ENCODE results near the gene TRIM67. TPM values are rescaled to one million over a fixed set of nuclear protein-coding genes. Genes with fewer than 3 reads are reported as not detected.

TRIM67 gene
- total and polyA plus RNA-seq, 9 of the 15 experiments (the other 6 are each of a cell fraction or from before 2014, with no cell fraction given) = 0.04 to 0.60 (median 0.31) TPM

DNA sequence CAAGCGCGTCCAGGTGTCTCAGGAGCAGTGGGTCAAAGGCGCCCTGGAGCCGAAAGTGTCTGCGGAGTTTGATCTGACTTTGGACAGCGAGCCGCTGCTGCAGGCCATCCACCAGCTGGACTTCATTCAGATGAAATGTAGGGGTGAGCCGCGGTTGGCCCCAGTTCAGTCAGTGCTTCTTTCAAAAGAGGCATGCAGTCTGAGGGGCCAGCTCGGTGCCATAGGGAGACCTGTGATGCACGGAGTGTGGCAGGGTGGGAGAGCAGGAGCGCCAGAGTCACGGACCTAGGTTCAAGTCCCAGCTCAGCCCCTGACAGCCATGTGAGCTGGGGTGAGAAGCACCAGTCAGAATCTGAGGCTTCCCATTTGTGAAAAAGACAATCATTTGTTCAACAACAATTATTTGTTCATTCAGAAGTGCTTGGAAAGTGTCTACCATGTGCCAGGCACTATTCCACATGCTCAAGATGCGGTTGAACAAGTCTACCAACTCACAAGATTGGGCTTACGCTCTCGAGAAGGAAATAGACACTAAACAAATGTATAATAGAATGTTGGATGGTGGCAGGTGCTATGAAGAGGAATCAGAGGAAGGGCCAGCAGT, 39.6 kb downstream of the TRIM67 start (continued):
- TF ChIP-seq SMARCE1 (IDR thresholded peaks at IDR 0.05) = no peak
- TF ChIP-seq CCAR2 (IDR thresholded peaks at IDR 0.05; ENCODE audit: low read depth, low read length) = no peak
- TF ChIP-seq, protein P1, sequence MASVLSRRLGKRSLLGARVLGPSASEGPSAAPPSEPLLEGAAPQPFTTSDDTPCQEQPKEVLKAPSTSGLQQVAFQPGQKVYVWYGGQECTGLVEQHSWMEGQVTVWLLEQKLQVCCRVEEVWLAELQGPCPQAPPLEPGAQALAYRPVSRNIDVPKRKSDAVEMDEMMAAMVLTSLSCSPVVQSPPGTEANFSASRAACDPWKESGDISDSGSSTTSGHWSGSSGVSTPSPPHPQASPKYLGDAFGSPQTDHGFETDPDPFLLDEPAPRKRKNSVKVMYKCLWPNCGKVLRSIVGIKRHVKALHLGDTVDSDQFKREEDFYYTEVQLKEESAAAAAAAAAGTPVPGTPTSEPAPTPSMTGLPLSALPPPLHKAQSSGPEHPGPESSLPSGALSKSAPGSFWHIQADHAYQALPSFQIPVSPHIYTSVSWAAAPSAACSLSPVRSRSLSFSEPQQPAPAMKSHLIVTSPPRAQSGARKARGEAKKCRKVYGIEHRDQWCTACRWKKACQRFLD (CRISPR knock-in tag; IDR thresholded peaks at IDR 0.05) = no peak
- no peak for TF ChIP-seq ZNF146 (CRISPR knock-in tag; IDR thresholded peaks at IDR 0.05; ENCODE audit: unreplicated experiment)
- TF ChIP-seq, protein P2, sequence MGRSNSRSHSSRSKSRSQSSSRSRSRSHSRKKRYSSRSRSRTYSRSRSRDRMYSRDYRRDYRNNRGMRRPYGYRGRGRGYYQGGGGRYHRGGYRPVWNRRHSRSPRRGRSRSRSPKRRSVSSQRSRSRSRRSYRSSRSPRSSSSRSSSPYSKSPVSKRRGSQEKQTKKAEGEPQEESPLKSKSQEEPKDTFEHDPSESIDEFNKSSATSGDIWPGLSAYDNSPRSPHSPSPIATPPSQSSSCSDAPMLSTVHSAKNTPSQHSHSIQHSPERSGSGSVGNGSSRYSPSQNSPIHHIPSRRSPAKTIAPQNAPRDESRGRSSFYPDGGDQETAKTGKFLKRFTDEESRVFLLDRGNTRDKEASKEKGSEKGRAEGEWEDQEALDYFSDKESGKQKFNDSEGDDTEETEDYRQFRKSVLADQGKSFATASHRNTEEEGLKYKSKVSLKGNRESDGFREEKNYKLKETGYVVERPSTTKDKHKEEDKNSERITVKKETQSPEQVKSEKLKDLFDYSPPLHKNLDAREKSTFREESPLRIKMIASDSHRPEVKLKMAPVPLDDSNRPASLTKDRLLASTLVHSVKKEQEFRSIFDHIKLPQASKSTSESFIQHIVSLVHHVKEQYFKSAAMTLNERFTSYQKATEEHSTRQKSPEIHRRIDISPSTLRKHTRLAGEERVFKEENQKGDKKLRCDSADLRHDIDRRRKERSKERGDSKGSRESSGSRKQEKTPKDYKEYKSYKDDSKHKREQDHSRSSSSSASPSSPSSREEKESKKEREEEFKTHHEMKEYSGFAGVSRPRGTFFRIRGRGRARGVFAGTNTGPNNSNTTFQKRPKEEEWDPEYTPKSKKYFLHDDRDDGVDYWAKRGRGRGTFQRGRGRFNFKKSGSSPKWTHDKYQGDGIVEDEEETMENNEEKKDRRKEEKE (IDR thresholded peaks at IDR 0.05; ENCODE audit: borderline replicate concordance in 1 of 2, control insufficient read depth in 1 of 2, low read depth in 2 of 2, low read length in 1 of 2) = no peak
- no peak for TF ChIP-seq HDAC2 (IDR thresholded peaks at IDR 0.05)
- no peak for TF ChIP-seq GATA2 (CRISPR knock-in tag; IDR thresholded peaks at IDR 0.05)
- TF ChIP-seq HDAC6 (IDR thresholded peaks at IDR 0.05; ENCODE audit: low read depth, low read length) = no peak
- no peak for TF ChIP-seq ESRRB (CRISPR knock-in tag; IDR thresholded peaks at IDR 0.05; ENCODE audit: borderline replicate concordance)
- TF ChIP-seq PML (IDR thresholded peaks at IDR 0.05; ENCODE audit: low read length) = no peak
- TF ChIP-seq ZNF445 (CRISPR knock-in tag; IDR thresholded peaks at IDR 0.05; ENCODE audit: low read depth) = no peak
- no peak for TF ChIP-seq ZNF785 (CRISPR knock-in tag; IDR thresholded peaks at IDR 0.05)
- TF ChIP-seq, protein P3, sequence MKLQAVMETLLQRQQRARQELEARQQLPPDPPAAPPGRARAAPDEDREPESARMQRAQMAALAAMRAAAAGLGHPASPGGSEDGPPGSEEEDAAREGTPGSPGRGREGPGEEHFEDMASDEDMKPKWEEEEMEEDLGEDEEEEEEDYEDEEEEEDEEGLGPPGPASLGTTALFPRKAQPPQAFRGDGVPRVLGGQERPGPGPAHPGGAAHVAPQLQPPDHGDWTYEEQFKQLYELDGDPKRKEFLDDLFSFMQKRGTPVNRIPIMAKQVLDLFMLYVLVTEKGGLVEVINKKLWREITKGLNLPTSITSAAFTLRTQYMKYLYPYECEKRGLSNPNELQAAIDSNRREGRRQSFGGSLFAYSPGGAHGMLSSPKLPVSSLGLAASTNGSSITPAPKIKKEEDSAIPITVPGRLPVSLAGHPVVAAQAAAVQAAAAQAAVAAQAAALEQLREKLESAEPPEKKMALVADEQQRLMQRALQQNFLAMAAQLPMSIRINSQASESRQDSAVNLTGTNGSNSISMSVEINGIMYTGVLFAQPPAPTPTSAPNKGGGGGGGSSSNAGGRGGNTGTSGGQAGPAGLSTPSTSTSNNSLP (IDR thresholded peaks at IDR 0.05; ENCODE audit: borderline replicate concordance, low read depth, low read length) = no peak
- TF ChIP-seq SRSF3 (IDR thresholded peaks at IDR 0.05; ENCODE audit: insufficient read depth, low read length) = no peak
- TF ChIP-seq, protein P4, sequence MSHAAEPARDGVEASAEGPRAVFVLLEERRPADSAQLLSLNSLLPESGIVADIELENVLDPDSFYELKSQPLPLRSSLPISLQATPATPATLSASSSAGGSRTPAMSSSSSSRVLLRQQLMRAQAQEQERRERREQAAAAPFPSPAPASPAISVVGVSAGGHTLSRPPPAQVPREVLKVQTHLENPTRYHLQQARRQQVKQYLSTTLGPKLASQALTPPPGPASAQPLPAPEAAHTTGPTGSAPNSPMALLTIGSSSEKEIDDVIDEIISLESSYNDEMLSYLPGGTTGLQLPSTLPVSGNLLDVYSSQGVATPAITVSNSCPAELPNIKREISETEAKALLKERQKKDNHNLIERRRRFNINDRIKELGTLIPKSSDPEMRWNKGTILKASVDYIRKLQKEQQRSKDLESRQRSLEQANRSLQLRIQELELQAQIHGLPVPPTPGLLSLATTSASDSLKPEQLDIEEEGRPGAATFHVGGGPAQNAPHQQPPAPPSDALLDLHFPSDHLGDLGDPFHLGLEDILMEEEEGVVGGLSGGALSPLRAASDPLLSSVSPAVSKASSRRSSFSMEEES (CRISPR knock-in tag; IDR thresholded peaks at IDR 0.05) = no peak
- no peak for TF ChIP-seq CXXC5 (CRISPR knock-in tag; IDR thresholded peaks at IDR 0.05)
- TF ChIP-seq, protein P5, sequence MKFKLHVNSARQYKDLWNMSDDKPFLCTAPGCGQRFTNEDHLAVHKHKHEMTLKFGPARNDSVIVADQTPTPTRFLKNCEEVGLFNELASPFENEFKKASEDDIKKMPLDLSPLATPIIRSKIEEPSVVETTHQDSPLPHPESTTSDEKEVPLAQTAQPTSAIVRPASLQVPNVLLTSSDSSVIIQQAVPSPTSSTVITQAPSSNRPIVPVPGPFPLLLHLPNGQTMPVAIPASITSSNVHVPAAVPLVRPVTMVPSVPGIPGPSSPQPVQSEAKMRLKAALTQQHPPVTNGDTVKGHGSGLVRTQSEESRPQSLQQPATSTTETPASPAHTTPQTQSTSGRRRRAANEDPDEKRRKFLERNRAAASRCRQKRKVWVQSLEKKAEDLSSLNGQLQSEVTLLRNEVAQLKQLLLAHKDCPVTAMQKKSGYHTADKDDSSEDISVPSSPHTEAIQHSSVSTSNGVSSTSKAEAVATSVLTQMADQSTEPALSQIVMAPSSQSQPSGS (CRISPR knock-in tag; IDR thresholded peaks at IDR 0.05) = no peak

Data from K562 (cell line).